ENCODE measurements around the gene HHAT. TPM values are rescaled to one million over a fixed set of nuclear protein-coding genes. Genes with fewer than 3 reads are reported as not detected.

The HHAT gene
- total and polyA plus RNA-seq, 9 of the 15 experiments (the other 6 are each of a cell fraction or from before 2014, with no cell fraction given): 0.07 to 0.16 (median 0.13) TPM; not detected in 1

GRCh38 chr1:210683403-210684047 is 354.8 kb downstream of the HHAT start:
- peaks cover under 1 to 34% of the 10 kb centered on the region in 2 experiments; a peak in 1 of 5 replicates for H3K27me3 ChIP-seq (ENCODE audit: control insufficient read depth in 2 of 2, insufficient read depth in 2 of 2, low read length in 2 of 2)
- under 1% methylated on average over 33 of the region's 33 CpGs for WGBS (ENCODE audit: insufficient coverage, low coverage, missing lambda C conversion rate)
- ChIA-PET CTCF (ENCODE audit: low intra/inter-chr PET ratio) (no interaction called here), POLR2A (no interaction called here)
- in situ Hi-C loops (cut with MboI) (no loop called here), intact Hi-C loops (cut with micrococcal nuclease) (no loop called here)
- no peaks in the 10 kb centered on the region for H3K79me2 ChIP-seq (ENCODE audit: control insufficient read depth, insufficient read depth, low read length)
- no peaks in the 10 kb centered on the region for H3K36me3 ChIP-seq (ENCODE audit: control insufficient read depth, insufficient read depth, low read length)
- H3K9me1 ChIP-seq (ENCODE audit: control insufficient read depth, insufficient read depth, low read length): no peaks in the 10 kb centered on the region
- H3K27ac ChIP-seq (ENCODE audit: extremely low read depth, low read depth, low read length): no peak overlapping the region
- H4K20me1 ChIP-seq (replicated peaks; ENCODE audit: control insufficient read depth, insufficient read depth, low read length): no peaks in the 10 kb centered on the region; the same call in 1 of the 2 replicates
- no peak for TF ChIP-seq SAFB2 (IDR thresholded peaks at IDR 0.05; ENCODE audit: borderline replicate concordance, low read depth, low read length, severe bottlenecking)
- TF ChIP-seq DNMT1 (IDR thresholded peaks at IDR 0.05): no peak
- TF ChIP-seq KDM2B (CRISPR knock-in tag; IDR thresholded peaks at IDR 0.05): no peak
- TF ChIP-seq ZBTB17 (CRISPR knock-in tag; IDR thresholded peaks at IDR 0.05): no peak
- TF ChIP-seq TAF9B (IDR thresholded peaks at IDR 0.05; ENCODE audit: partially characterized antibody): no peak
- no peak for TF ChIP-seq HDAC6 (IDR thresholded peaks at IDR 0.05; ENCODE audit: low read depth, low read length)
- no peak for TF ChIP-seq ZNF277 (CRISPR knock-in tag; IDR thresholded peaks at IDR 0.05; ENCODE audit: borderline replicate concordance)
- BruUV-seq (replicated peaks): no TSS peak
- H3K4me1 ChIP-seq (replicated peaks in 1 of 2; ENCODE audit: control insufficient read depth in 2 of 2, insufficient read depth in 2 of 2, low read length in 2 of 2): 0 out of 5 replicates have a peak, but pooled peaks cover 0 to 2% of the 10 kb centered on the region in 2 experiments
- H3K9ac ChIP-seq (ENCODE audit: insufficient read depth in 1 of 2, low read depth in 2 of 2, low read length in 2 of 2): no peak overlapping the region
- ATAC-seq (no peak), FAIRE-seq (no peak), DNase-seq (ENCODE audit: extremely low read depth in 1 of 4, low spot score in 3 of 4) (no peak)
- no peak overlapping the region for H2AFZ ChIP-seq (ENCODE audit: low read depth, low read length)
- H3K4me2 ChIP-seq (ENCODE audit: insufficient read depth, low read length): no peak overlapping the region
- H3K4me3 ChIP-seq: no peak overlapping the region
- H3K9me3 ChIP-seq (replicated peaks; ENCODE audit: control insufficient read depth, insufficient read depth, low read depth, low read length): no peaks in the 10 kb centered on the region
